ENCODE data around the gene CUL2. TPM values are rescaled to one million over a fixed set of nuclear protein-coding genes. Genes with fewer than 3 reads are reported as not detected.

CUL2 gene
- total and polyA plus RNA-seq, 2 donors (not counting 1 experiment from before 2014, with no cell fraction given) = 7.3 to 36.9 TPM

DNA sequence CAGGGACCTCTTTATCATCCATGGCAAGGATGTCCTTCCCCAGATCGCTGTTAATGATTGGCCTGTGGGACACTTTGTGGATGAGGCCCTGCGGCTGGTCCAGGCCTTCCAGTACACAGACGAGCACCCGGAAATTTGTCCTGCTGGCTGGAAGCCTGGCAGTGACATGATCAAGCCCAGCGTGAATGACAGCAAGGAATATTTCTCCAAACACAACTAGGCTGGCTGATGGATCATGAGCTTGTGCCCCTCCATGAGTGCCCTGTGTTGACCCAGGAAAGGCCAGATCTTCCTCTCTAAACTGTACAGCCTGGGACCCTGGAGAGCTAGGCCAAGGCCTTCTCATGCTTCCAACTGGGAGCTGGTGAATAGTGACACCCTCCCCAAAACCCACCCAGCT, 124.1 kb downstream of the CUL2 start:
- ATAC-seq (ENCODE audit: low read depth) = no peak
- H3K4me3 ChIP-seq (ENCODE audit: control extremely low read depth in 1 of 5, extremely low read depth in 1 of 5, insufficient read depth in 1 of 5, low read depth in 2 of 5, low read length in 4 of 5) = no peak overlapping the region
- H2AFZ ChIP-seq (ENCODE audit: insufficient read depth, low read depth, low read length, poor library complexity, severe bottlenecking) = no peak overlapping the region
- DNase-seq = no peak
- no peaks in the 10 kb centered on the region for H3K27me3 ChIP-seq (replicated peaks in 1 of 4; ENCODE audit: control extremely low read depth in 1 of 4, control insufficient read depth in 3 of 4, insufficient read depth in 4 of 4, low read length in 3 of 4)
- no peaks in the 10 kb centered on the region for H4K20me1 ChIP-seq (ENCODE audit: control insufficient read depth, insufficient read depth, low read length, poor library complexity, severe bottlenecking)
- H3K4me3 Mint-ChIP-seq = no peak overlapping the region
- TF ChIP-seq EZH2 (IDR thresholded peaks at IDR 0.05; ENCODE audit: borderline replicate concordance, insufficient read depth, low read depth, low read length, poor library complexity, severe bottlenecking) = no peak
- TF ChIP-seq, protein P1, sequence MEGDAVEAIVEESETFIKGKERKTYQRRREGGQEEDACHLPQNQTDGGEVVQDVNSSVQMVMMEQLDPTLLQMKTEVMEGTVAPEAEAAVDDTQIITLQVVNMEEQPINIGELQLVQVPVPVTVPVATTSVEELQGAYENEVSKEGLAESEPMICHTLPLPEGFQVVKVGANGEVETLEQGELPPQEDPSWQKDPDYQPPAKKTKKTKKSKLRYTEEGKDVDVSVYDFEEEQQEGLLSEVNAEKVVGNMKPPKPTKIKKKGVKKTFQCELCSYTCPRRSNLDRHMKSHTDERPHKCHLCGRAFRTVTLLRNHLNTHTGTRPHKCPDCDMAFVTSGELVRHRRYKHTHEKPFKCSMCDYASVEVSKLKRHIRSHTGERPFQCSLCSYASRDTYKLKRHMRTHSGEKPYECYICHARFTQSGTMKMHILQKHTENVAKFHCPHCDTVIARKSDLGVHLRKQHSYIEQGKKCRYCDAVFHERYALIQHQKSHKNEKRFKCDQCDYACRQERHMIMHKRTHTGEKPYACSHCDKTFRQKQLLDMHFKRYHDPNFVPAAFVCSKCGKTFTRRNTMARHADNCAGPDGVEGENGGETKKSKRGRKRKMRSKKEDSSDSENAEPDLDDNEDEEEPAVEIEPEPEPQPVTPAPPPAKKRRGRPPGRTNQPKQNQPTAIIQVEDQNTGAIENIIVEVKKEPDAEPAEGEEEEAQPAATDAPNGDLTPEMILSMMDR (IDR thresholded peaks at IDR 0.05) = no peak
- H3K9me3 ChIP-seq (ENCODE audit: control extremely low read depth in 1 of 3, control insufficient read depth in 2 of 3, insufficient read depth in 1 of 3, low read length in 2 of 3) = no peaks in the 10 kb centered on the region
- intact Hi-C loops (cut with micrococcal nuclease) = no loop called here
- H3K4me1 ChIP-seq (ENCODE audit: control insufficient read depth in 2 of 2, insufficient read depth in 2 of 2, low read length in 2 of 2) = no peaks in the 10 kb centered on the region
- POLR2A ChIA-PET = no interaction called here
- no peak overlapping the region for H3K27ac ChIP-seq (ENCODE audit: low read length in 2 of 2)
- CTCF ChIA-PET = no interaction called here
- no peaks in the 10 kb centered on the region for H3K4me1 Mint-ChIP-seq
- no peak overlapping the region for H3K27ac Mint-ChIP-seq
- no peak overlapping the region for H3K9ac ChIP-seq (ENCODE audit: low read length)
- no peak overlapping the region for H3K4me2 ChIP-seq (replicated peaks; ENCODE audit: low read depth, low read length, poor library complexity, severe bottlenecking)
- no peaks in the 10 kb centered on the region for H3K36me3 ChIP-seq (replicated peaks in 1 of 2; ENCODE audit: control extremely low read depth in 1 of 2, control insufficient read depth in 1 of 2, extremely low read depth in 1 of 2, insufficient read depth in 2 of 2, low read length in 1 of 2)
- no peaks in the 10 kb centered on the region for H3K79me2 ChIP-seq (ENCODE audit: control insufficient read depth, insufficient read depth, low read length)
- H3K9me3 Mint-ChIP-seq (ENCODE audit: insufficient read depth) = no peaks in the 10 kb centered on the region
- no peaks in the 10 kb centered on the region for H3K27me3 Mint-ChIP-seq
- 92% methylated on average over 5 of the region's 5 CpGs for WGBS (ENCODE audit: insufficient coverage)

DNA sequence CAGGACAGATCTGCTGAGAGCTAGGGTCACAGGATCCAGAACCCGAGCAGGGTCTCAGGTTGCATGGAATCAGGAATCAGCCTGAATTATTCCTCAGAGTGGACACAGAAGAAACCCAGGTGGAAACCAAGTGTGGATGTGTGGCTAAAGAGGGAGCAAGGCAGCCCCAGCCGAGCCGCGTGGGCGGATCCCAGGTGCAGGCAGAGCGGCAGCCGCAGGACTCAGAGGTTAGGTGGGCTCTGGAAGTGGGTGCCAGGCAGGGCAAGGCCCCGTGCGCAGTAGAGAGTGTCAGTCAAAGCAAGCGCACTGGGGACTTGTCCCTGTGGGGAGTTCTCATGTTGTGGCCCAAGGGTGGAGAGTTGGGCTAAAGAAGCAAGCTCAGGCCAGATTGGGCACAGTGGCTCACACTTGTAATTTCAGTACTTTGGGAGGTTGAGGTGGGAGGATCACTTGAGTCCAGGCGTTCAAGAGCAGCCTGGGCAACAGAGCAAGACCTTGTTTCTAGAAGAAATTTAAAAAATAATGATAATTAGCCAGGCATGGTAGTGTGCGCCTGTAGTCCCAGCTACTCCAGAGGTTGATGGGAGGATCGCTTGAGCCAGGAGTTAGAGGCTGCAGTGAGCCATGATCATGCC, 125.9 kb downstream of the CUL2 start:
- no peak overlapping the region for H3K4me3 ChIP-seq (ENCODE audit: control extremely low read depth in 1 of 5, extremely low read depth in 1 of 5, insufficient read depth in 1 of 5, low read depth in 2 of 5, low read length in 4 of 5)
- no peak for TF ChIP-seq EZH2 (IDR thresholded peaks at IDR 0.05; ENCODE audit: borderline replicate concordance, insufficient read depth, low read depth, low read length, poor library complexity, severe bottlenecking)
- TF ChIP-seq, protein P1 (IDR thresholded peaks at IDR 0.05) = no peak
- no peak overlapping the region for H3K9ac ChIP-seq (ENCODE audit: low read length)
- no peaks in the 10 kb centered on the region for H3K9me3 ChIP-seq (ENCODE audit: control extremely low read depth in 1 of 3, control insufficient read depth in 2 of 3, insufficient read depth in 1 of 3, low read length in 2 of 3)
- H4K20me1 ChIP-seq (ENCODE audit: control insufficient read depth, insufficient read depth, low read length, poor library complexity, severe bottlenecking) = no peaks in the 10 kb centered on the region
- WGBS (ENCODE audit: insufficient coverage) = 96% methylated on average over 11 of the region's 13 CpGs
- intact Hi-C loops (cut with micrococcal nuclease) = no loop called here
- H3K4me1 ChIP-seq (ENCODE audit: control insufficient read depth in 2 of 2, insufficient read depth in 2 of 2, low read length in 2 of 2) = no peaks in the 10 kb centered on the region
- Mint-ChIP-seq H3K27me3 (no peaks in the 10 kb centered on the region), H3K9me3 (ENCODE audit: insufficient read depth) (no peaks in the 10 kb centered on the region), H3K4me1 (no peaks in the 10 kb centered on the region), H3K27ac (no peak overlapping the region), H3K4me3 (no peak overlapping the region)
- H3K27ac ChIP-seq (ENCODE audit: low read length in 2 of 2) = no peak overlapping the region
- no peak overlapping the region for H3K4me2 ChIP-seq (replicated peaks; ENCODE audit: low read depth, low read length, poor library complexity, severe bottlenecking)
- no peak for ATAC-seq (ENCODE audit: low read depth)
- CTCF ChIA-PET = interaction anchor here (0.6 kb wide), 1 partner anchor 1732 kb away, joined by 4 read pairs; no protein-coding TSS in a partner anchor
- no peak for DNase-seq
- POLR2A ChIA-PET = no interaction called here
- H2AFZ ChIP-seq (ENCODE audit: insufficient read depth, low read depth, low read length, poor library complexity, severe bottlenecking) = no peak overlapping the region
- no peaks in the 10 kb centered on the region for H3K79me2 ChIP-seq (ENCODE audit: control insufficient read depth, insufficient read depth, low read length)
- no peaks in the 10 kb centered on the region for H3K27me3 ChIP-seq (replicated peaks in 1 of 4; ENCODE audit: control extremely low read depth in 1 of 4, control insufficient read depth in 3 of 4, insufficient read depth in 4 of 4, low read length in 3 of 4)
- no peaks in the 10 kb centered on the region for H3K36me3 ChIP-seq (replicated peaks in 1 of 2; ENCODE audit: control extremely low read depth in 1 of 2, control insufficient read depth in 1 of 2, extremely low read depth in 1 of 2, insufficient read depth in 2 of 2, low read length in 1 of 2)

Measured in B cell (primary cell).